Measurements from ENCODE around the gene C1orf159.

Gene C1orf159

DNA sequence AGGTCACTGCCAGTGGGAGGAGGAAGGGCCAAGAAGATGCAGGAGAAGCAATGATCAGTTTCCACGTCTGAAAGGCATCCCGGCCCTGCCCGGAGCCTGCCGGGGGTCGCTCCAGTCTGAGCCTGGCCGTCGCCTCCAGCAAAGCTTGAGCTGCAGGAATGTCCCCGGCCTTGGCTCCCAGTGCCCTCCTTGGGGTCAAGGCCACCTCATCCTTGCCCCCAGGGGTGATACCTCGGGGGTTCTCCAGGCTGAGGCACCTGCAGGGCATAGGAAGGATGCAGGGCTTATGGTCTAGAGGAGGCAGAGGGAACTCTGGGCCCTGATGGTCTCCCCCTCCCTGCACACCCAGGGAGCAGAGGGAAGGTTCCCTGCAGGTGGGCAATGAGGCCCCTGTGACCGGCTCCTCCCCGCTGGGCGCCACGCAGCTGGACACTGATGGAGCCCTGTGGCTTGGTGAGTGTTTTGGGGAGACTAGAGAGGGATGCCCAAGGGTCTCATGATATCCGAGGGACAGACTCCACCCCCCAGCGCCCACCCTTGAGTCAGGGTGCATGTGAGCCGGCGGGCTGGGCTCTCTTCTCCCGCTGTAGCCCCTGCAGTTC, 61.7 kb downstream of the C1orf159 start:
- peaks cover 10% of the 10 kb centered on the region for H3K27me3 ChIP-seq (ENCODE audit: insufficient read depth, poor library complexity, severe bottlenecking)
- H3K27ac ChIP-seq (replicated peaks), result no peak overlapping the region
- DNase-seq (ENCODE audit: low read depth in 1 of 2, low spot score in 1 of 2), result no peak
- TF ChIP-seq REST (IDR thresholded peaks at IDR 0.05; ENCODE audit: insufficient replicate concordance, low read depth) (no peak), SPI1 (IDR thresholded peaks at IDR 0.05; ENCODE audit: borderline replicate concordance, low read depth) (no peak), GABPA (IDR thresholded peaks at IDR 0.05; ENCODE audit: low read depth) (no peak), POLR2AphosphoS5 (IDR thresholded peaks at IDR 0.05; ENCODE audit: low read depth) (no peak)
- TF ChIP-seq, protein P1, sequence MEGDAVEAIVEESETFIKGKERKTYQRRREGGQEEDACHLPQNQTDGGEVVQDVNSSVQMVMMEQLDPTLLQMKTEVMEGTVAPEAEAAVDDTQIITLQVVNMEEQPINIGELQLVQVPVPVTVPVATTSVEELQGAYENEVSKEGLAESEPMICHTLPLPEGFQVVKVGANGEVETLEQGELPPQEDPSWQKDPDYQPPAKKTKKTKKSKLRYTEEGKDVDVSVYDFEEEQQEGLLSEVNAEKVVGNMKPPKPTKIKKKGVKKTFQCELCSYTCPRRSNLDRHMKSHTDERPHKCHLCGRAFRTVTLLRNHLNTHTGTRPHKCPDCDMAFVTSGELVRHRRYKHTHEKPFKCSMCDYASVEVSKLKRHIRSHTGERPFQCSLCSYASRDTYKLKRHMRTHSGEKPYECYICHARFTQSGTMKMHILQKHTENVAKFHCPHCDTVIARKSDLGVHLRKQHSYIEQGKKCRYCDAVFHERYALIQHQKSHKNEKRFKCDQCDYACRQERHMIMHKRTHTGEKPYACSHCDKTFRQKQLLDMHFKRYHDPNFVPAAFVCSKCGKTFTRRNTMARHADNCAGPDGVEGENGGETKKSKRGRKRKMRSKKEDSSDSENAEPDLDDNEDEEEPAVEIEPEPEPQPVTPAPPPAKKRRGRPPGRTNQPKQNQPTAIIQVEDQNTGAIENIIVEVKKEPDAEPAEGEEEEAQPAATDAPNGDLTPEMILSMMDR (IDR thresholded peaks at IDR 0.05; ENCODE audit: insufficient read depth, low read length), result no peak
- no peak overlapping the region for H3K4me3 ChIP-seq (replicated peaks; ENCODE audit: insufficient read depth, low read length)

- Histone ChIP-seq H3K27ac (replicated peaks) (no peak overlapping the region), H3K4me3 (replicated peaks; ENCODE audit: insufficient read depth, low read length) (no peak overlapping the region), H3K27me3 (ENCODE audit: insufficient read depth, poor library complexity, severe bottlenecking) (peaks cover 5% of the 10 kb centered on the region)
- TF ChIP-seq, protein P1 (IDR thresholded peaks at IDR 0.05; ENCODE audit: insufficient read depth, low read length), result no peak
- TF ChIP-seq GABPA (IDR thresholded peaks at IDR 0.05; ENCODE audit: low read depth), result no peak
- TF ChIP-seq REST (IDR thresholded peaks at IDR 0.05; ENCODE audit: insufficient replicate concordance, low read depth), result no peak
- TF ChIP-seq POLR2AphosphoS5 (IDR thresholded peaks at IDR 0.05; ENCODE audit: low read depth), result no peak
- TF ChIP-seq SPI1 (IDR thresholded peaks at IDR 0.05; ENCODE audit: borderline replicate concordance, low read depth), result no peak
- DNase-seq (ENCODE audit: low read depth in 1 of 2, low spot score in 1 of 2), result no peak
These were observed 62.2 kb downstream of the C1orf159 start for GRCh38 chr1:1053682-1054081.

DNA sequence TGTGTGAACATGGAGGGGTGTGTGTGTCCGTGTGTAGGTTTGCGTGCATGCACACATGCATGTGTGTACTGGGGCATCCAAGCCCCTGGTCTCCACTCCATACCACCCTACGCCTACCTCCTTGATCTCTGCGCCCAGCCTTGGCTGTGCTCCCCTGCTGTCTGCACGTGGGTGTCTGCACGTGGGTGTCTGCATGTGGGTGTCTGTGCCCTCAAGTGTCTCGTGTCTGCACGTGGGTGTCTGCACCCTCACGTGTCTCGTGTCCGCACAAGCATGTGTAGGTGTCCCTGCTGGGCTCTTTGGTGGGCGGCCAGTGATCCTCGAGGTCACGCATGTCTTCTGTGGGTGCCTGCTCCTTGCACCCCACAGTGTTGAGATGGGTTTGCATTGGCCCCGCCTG, 62.9 kb downstream of the C1orf159 start:
- no peak for DNase-seq (ENCODE audit: low read depth in 1 of 2, low spot score in 1 of 2)
- TF ChIP-seq SPI1 (IDR thresholded peaks at IDR 0.05; ENCODE audit: borderline replicate concordance, low read depth) (no peak), GABPA (IDR thresholded peaks at IDR 0.05; ENCODE audit: low read depth) (no peak), POLR2AphosphoS5 (IDR thresholded peaks at IDR 0.05; ENCODE audit: low read depth) (no peak), REST (IDR thresholded peaks at IDR 0.05; ENCODE audit: insufficient replicate concordance, low read depth) (no peak)
- TF ChIP-seq, protein P1 (IDR thresholded peaks at IDR 0.05; ENCODE audit: insufficient read depth, low read length), result no peak
- no peak overlapping the region for H3K27ac ChIP-seq (replicated peaks)
- H3K4me3 ChIP-seq (replicated peaks; ENCODE audit: insufficient read depth, low read length), result no peak overlapping the region
- H3K27me3 ChIP-seq (ENCODE audit: insufficient read depth, poor library complexity, severe bottlenecking), result peaks cover under 1% of the 10 kb centered on the region
